Measurements from ENCODE around the gene ZSCAN22. TPM values are rescaled to one million over a fixed set of nuclear protein-coding genes. Genes with fewer than 3 reads are reported as not detected.
"Not testable (repeated sequence)": the region's sequence is repeated elsewhere in the genome, so short reads cannot be mapped to it uniquely, and the experiment has no call there.

Gene ZSCAN22
- total RNA-seq, 2 donors from 2014 or later = 1.6 to 2.6 TPM

DNA sequence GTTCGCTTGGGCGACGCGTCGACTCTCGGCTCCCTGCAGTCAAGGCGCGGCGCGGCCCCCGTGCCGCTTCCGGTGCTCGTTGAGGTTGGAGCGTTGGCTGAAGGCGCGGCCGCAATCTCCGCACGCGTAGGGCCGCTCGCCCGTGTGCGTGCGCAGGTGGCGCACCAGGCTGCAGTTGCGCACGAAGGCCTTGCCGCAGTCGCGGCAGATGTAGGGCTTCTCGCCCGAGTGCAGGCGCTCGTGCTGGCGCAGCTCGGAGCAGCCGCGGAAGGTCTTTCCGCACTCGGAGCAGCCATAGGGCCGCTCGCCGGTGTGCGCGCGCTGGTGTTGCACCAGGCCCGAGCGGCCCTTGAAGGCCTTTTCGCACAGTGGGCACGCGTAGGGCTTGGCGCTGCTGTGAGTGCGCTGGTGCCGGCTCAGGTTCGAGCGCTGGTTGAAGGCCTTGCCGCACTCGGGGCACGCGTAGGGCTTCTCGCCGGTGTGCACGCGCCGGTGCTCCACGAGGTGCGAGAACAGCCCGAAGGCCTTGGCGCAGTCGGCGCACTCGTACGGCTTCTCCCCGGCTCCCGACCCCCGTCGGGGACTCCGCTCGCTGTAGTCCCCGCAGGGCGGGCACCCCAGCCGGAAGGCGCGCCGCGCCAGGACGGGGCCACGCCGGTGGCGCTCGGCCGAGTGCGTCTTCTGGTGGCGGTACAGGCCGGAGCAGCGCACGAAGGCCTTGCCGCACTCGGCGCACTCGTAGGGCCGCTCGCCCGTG lies 41.1 kb downstream of the ZSCAN22 start:
- no peak for TF ChIP-seq CTCF (IDR thresholded peaks at IDR 0.05)
- Histone ChIP-seq H3K4me1 (no peaks in the 10 kb centered on the region), H3K4me3 (no peak overlapping the region), H3K36me3 (no peaks in the 10 kb centered on the region), H3K9me3 (no peaks in the 10 kb centered on the region), H3K27me3 (no peaks in the 10 kb centered on the region), H3K27ac (no peak overlapping the region)
- no peak for DNase-seq (ENCODE audit: low spot score)

GRCh38 chr19:58368561-58369360 lies 42.0 kb downstream of the ZSCAN22 start:
- H3K4me1 ChIP-seq = no peaks in the 10 kb centered on the region
- no peaks in the 10 kb centered on the region for H3K27me3 ChIP-seq
- TF ChIP-seq CTCF (IDR thresholded peaks at IDR 0.05) = no peak
- no peaks in the 10 kb centered on the region for H3K9me3 ChIP-seq
- no peak overlapping the region for H3K4me3 ChIP-seq
- no peaks in the 10 kb centered on the region for H3K36me3 ChIP-seq
- no peak for DNase-seq (ENCODE audit: low spot score)
- no peak overlapping the region for H3K27ac ChIP-seq

- H3K9me3 ChIP-seq = no peaks in the 10 kb centered on the region
- no peaks in the 10 kb centered on the region for H3K27me3 ChIP-seq
- H3K27ac ChIP-seq = no peak overlapping the region
- DNase-seq (ENCODE audit: low spot score) = no peak
- no peak overlapping the region for H3K4me3 ChIP-seq
- TF ChIP-seq CTCF (IDR thresholded peaks at IDR 0.05) = no peak
- no peaks in the 10 kb centered on the region for H3K4me1 ChIP-seq
- H3K36me3 ChIP-seq = no peaks in the 10 kb centered on the region
These were observed 45.7 kb downstream of the ZSCAN22 start for GRCh38 chr19:58372311-58373133.

- peaks cover 0 to under 1% of the 10 kb centered on the region in 2 donors for H3K4me1 ChIP-seq
- H3K4me3 ChIP-seq = no peak overlapping the region
- no peak for DNase-seq (ENCODE audit: low spot score)
- H3K27me3 ChIP-seq = no peaks in the 10 kb centered on the region
- no peaks in the 10 kb centered on the region for H3K36me3 ChIP-seq
- TF ChIP-seq CTCF (IDR thresholded peaks at IDR 0.05) = no peak
- H3K27ac ChIP-seq = no peak overlapping the region
- no peaks in the 10 kb centered on the region for H3K9me3 ChIP-seq
These were observed 47.4 kb downstream of the ZSCAN22 start for GRCh38 chr19:58374200-58374599.

DNA sequence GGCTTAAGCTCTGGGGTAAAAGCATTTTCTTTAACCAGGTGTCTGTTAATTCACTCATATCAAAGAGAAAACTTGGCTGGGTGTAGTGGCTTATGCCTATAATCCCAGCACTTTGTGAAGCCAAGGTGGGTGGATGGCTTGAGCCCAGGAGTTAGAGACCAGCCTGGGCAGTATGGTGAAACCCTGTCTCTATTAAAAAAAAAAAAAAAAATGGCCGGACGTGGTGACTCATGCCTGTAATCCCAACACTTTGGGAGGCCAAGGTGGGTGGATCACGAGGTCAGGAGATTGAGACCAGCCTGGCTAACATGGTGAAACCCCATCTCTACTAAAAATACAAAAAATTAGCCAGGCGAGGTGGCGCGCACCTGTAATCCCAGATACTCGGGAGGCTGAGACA lies 49.9 kb downstream of the ZSCAN22 start:
- DNase-seq (ENCODE audit: low spot score); H3K36me3 ChIP-seq; H3K4me3 ChIP-seq; H3K9me3 ChIP-seq; H3K27me3 ChIP-seq; H3K27ac ChIP-seq: not testable (repeated sequence)
- peaks cover 0 to 17% of the 10 kb centered on the region in 2 donors for H3K4me1 ChIP-seq

DNA sequence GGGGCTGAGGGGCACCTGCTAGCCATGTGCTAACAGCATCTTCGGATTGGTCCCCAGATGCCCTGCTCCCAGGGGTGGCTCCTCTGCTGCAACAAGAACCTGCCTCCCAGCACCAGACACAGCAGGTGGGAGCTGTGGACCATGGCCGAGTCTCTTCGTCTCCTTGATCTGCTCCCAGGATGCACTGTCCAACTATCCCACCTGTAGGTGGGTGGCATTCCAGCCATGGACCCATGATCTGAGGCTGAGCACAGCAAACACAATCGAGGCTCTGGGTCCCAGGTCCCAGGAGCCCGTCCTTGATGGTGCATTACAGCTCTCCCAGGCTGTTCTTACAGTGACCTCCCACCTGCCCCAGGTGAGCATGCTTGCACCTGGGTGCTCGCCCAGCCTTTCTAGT lies 52.5 kb downstream of the ZSCAN22 start:
- no peak for TF ChIP-seq CTCF (IDR thresholded peaks at IDR 0.05)
- H3K4me1 ChIP-seq = peaks cover 0 to 24% of the 10 kb centered on the region in 2 donors
- H3K27me3 ChIP-seq = no peaks in the 10 kb centered on the region
- H3K36me3 ChIP-seq = no peaks in the 10 kb centered on the region
- H3K9me3 ChIP-seq = no peaks in the 10 kb centered on the region
- H3K27ac ChIP-seq = no peak overlapping the region
- no peak for DNase-seq (ENCODE audit: low spot score)
- H3K4me3 ChIP-seq = no peak overlapping the region

Data from right atrium auricular region (tissue), 2 donors.